ENCODE results near the gene SPTBN4.

The SPTBN4 gene

DNA sequence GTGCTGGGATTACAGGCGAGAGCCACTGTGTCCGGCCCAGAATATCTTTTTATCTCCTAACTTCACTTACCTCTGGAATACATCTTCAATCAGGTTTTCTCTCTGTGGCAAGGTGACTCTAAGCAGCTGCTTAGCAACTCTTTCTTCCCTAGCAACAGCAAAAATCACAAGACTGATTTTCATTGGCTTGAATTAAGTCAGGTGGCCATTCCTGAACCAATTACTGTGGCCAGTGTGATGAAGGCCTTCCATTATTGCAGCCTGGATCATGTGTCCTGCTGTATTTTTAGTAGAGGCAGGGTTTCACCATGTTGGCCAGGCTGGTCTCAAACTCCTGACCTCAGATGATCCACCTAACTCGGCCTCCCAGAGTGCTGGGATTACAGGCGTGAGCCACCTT lies 125.4 kb downstream of the SPTBN4 start:
- Histone ChIP-seq H3K9me3 (ENCODE audit: control insufficient read depth, insufficient read depth, low read depth, low read length) (no peaks in the 10 kb centered on the region), H3K36me3 (ENCODE audit: control insufficient read depth in 2 of 2, insufficient read depth in 1 of 2, low read length in 2 of 2) (peaks cover 15 to 17% of the 10 kb centered on the region in 2 experiments), H3K27ac (ENCODE audit: extremely low read depth, low read depth, low read length) (no peak overlapping the region), H3K4me3 (ENCODE audit: low read depth, low read length) (no peak overlapping the region), H3K4me1 (ENCODE audit: control insufficient read depth, insufficient read depth, low read length) (peaks cover 14% of the 10 kb centered on the region)
- CTCF ChIA-PET: interaction anchor here (0.6 to 20.7 kb wide), 5 partner anchors 10 to 43 kb away, joined by 3 to 470 read pairs (median 12); partner anchors contain the start of gene LTBP4
- POLR2A ChIA-PET: interaction anchor here (0.8 to 1.0 kb wide), 2 partner anchors 11 to 21 kb away, joined by 4 to 7 read pairs; no protein-coding TSS in a partner anchor
- no peak for TF ChIP-seq PRDM1 (tag by site-specific recombination; IDR thresholded peaks at IDR 0.05)
- no peak for TF ChIP-seq ZNF146 (tag by site-specific recombination; IDR thresholded peaks at IDR 0.05)
- TF ChIP-seq, protein P1, sequence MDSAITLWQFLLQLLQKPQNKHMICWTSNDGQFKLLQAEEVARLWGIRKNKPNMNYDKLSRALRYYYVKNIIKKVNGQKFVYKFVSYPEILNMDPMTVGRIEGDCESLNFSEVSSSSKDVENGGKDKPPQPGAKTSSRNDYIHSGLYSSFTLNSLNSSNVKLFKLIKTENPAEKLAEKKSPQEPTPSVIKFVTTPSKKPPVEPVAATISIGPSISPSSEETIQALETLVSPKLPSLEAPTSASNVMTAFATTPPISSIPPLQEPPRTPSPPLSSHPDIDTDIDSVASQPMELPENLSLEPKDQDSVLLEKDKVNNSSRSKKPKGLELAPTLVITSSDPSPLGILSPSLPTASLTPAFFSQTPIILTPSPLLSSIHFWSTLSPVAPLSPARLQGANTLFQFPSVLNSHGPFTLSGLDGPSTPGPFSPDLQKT (IDR thresholded peaks at IDR 0.05; ENCODE audit: borderline replicate concordance, low read depth, low read length): no peak
- TF ChIP-seq ZNF10 (tag by site-specific recombination; IDR thresholded peaks at IDR 0.05): no peak
- no peak for TF ChIP-seq MEIS1 (CRISPR knock-in tag; IDR thresholded peaks at IDR 0.05; ENCODE audit: borderline replicate concordance)
- TF ChIP-seq, protein P2, sequence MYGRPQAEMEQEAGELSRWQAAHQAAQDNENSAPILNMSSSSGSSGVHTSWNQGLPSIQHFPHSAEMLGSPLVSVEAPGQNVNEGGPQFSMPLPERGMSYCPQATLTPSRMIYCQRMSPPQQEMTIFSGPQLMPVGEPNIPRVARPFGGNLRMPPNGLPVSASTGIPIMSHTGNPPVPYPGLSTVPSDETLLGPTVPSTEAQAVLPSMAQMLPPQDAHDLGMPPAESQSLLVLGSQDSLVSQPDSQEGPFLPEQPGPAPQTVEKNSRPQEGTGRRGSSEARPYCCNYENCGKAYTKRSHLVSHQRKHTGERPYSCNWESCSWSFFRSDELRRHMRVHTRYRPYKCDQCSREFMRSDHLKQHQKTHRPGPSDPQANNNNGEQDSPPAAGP (tag by site-specific recombination; IDR thresholded peaks at IDR 0.05): no peak

DNA sequence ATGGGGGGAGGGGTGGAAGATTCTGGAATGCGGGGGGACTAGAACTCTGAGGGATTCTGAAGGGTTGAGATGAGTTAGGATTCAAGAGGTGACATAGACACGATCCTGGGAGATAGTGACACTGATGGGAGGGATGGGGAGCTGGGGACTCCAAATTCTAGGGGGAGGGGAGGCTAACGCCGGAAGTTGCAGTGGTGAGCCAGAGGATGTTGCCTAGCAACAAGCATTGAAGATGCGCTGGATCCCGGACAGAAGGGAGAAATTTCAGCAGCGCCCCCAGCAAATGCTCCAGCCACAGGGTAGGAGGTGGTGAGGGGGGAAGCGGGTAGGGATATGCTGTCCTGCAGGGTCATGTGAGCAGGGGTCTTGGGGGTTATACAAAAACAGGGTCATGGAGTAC lies 127.5 kb downstream of the SPTBN4 start:
- no peak overlapping the region for H3K4me3 ChIP-seq (ENCODE audit: low read depth, low read length)
- H3K36me3 ChIP-seq (ENCODE audit: control insufficient read depth in 2 of 2, insufficient read depth in 1 of 2, low read length in 2 of 2): peaks cover 3 to 10% of the 10 kb centered on the region in 2 experiments
- H3K9me3 ChIP-seq (ENCODE audit: control insufficient read depth, insufficient read depth, low read depth, low read length): no peaks in the 10 kb centered on the region
- TF ChIP-seq ZNF184 (tag by site-specific recombination; IDR thresholded peaks at IDR 0.05) (no peak), ZNF341 (tag by site-specific recombination; IDR thresholded peaks at IDR 0.05; ENCODE audit: low read depth) (0 out of 2 replicates have a peak, but pooled peaks have one; percentile 55)
- TF ChIP-seq, protein P3, sequence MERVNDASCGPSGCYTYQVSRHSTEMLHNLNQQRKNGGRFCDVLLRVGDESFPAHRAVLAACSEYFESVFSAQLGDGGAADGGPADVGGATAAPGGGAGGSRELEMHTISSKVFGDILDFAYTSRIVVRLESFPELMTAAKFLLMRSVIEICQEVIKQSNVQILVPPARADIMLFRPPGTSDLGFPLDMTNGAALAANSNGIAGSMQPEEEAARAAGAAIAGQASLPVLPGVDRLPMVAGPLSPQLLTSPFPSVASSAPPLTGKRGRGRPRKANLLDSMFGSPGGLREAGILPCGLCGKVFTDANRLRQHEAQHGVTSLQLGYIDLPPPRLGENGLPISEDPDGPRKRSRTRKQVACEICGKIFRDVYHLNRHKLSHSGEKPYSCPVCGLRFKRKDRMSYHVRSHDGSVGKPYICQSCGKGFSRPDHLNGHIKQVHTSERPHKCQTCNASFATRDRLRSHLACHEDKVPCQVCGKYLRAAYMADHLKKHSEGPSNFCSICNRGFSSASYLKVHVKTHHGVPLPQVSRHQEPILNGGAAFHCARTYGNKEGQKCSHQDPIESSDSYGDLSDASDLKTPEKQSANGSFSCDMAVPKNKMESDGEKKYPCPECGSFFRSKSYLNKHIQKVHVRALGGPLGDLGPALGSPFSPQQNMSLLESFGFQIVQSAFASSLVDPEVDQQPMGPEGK (tag by site-specific recombination; IDR thresholded peaks at IDR 0.05): peak; percentile 15; the same call in 1 of the 2 replicates
- TF ChIP-seq, protein P4, sequence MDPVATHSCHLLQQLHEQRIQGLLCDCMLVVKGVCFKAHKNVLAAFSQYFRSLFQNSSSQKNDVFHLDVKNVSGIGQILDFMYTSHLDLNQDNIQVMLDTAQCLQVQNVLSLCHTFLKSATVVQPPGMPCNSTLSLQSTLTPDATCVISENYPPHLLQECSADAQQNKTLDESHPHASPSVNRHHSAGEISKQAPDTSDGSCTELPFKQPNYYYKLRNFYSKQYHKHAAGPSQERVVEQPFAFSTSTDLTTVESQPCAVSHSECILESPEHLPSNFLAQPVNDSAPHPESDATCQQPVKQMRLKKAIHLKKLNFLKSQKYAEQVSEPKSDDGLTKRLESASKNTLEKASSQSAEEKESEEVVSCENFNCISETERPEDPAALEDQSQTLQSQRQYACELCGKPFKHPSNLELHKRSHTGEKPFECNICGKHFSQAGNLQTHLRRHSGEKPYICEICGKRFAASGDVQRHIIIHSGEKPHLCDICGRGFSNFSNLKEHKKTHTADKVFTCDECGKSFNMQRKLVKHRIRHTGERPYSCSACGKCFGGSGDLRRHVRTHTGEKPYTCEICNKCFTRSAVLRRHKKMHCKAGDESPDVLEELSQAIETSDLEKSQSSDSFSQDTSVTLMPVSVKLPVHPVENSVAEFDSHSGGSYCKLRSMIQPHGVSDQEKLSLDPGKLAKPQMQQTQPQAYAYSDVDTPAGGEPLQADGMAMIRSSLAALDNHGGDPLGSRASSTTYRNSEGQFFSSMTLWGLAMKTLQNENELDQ (tag by site-specific recombination; IDR thresholded peaks at IDR 0.05; ENCODE audit: low read depth): no peak
- ChIA-PET POLR2A (interaction anchor here (0.7 to 2.5 kb wide), 5 partner anchors 10 to 151 kb away, joined by 3 to 9 read pairs (median 5); no protein-coding TSS in a partner anchor), CTCF (interaction anchor here (1.0 to 20.7 kb wide), 10 partner anchors 8 to 455 kb away, joined by 4 to 470 read pairs (median 8); partner anchors contain the start of gene LTBP4)
- H3K27ac ChIP-seq (ENCODE audit: extremely low read depth, low read depth, low read length): no peak overlapping the region; the same call in 1 of the 2 replicates
- peaks cover 26% of the 10 kb centered on the region for H3K4me1 ChIP-seq (ENCODE audit: control insufficient read depth, insufficient read depth, low read length)

DNA sequence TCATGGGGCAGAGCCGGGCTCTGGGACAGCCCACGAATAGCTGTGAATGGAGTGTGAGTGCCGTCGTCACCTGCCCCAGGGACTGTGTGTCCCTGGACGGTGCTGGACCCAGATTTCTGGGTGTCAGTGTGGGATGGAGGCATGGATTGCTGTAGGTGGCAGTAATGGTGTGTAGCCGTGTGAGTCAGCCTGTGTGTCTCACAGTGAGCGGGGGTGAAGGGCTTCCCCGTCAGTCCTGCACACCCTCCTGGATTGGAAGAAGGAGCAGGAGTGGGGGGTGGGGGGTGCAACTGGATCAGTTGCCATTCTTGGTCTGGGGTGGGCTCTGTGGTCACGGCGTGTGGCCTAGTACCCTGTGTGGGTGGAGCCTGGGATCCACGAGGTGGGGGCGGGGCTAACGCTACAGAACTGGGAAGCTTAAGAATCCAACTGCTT lies 127.9 kb downstream of the SPTBN4 start:
- Histone ChIP-seq H3K4me1 (ENCODE audit: control insufficient read depth, insufficient read depth, low read length) (peaks cover 28% of the 10 kb centered on the region), H3K36me3 (ENCODE audit: control insufficient read depth in 2 of 2, insufficient read depth in 1 of 2, low read length in 2 of 2) (peaks cover 3 to 10% of the 10 kb centered on the region in 2 experiments), H3K9me3 (ENCODE audit: control insufficient read depth, insufficient read depth, low read depth, low read length) (no peaks in the 10 kb centered on the region), H3K4me3 (ENCODE audit: low read depth, low read length) (no peak overlapping the region), H3K27ac (ENCODE audit: extremely low read depth, low read depth, low read length) (no peak overlapping the region; the same call in 1 of the 2 replicates)
- ChIA-PET CTCF (interaction anchor here (0.5 to 20.7 kb wide), 14 partner anchors 8 to 455 kb away, joined by 3 to 470 read pairs (median 6); partner anchors contain the start of gene LTBP4), POLR2A (interaction anchor here (0.8 to 2.5 kb wide), 8 partner anchors 9 to 174 kb away, joined by 3 to 9 read pairs (median 4); no protein-coding TSS in a partner anchor)
- TF ChIP-seq ZSCAN16 (tag by site-specific recombination; IDR thresholded peaks at IDR 0.05) (no peak), ZFHX2 (tag by site-specific recombination; conservative IDR thresholded peaks at IDR 0.05) (peak; percentile 97), ZNF266 (tag by site-specific recombination; IDR thresholded peaks at IDR 0.05; ENCODE audit: low read depth) (no peak), ZNF223 (tag by site-specific recombination; IDR thresholded peaks at IDR 0.05) (no peak), ZEB2 (tag by site-specific recombination; IDR thresholded peaks at IDR 0.05) (no peak), ZNF514 (tag by site-specific recombination; IDR thresholded peaks at IDR 0.05) (no peak), ZBTB21 (tag by site-specific recombination; IDR thresholded peaks at IDR 0.05) (no peak), MZF1 (tag by site-specific recombination; IDR thresholded peaks at IDR 0.05; ENCODE audit: borderline replicate concordance) (no peak), ZNF621 (tag by site-specific recombination; IDR thresholded peaks at IDR 0.05) (no peak), MEIS1 (CRISPR knock-in tag; IDR thresholded peaks at IDR 0.05; ENCODE audit: borderline replicate concordance) (no peak), ZBTB48 (tag by site-specific recombination; IDR thresholded peaks at IDR 0.05) (no peak; the same call in 1 of the 2 replicates), ZNF585B (tag by site-specific recombination; IDR thresholded peaks at IDR 0.05) (no peak), ZNF658 (tag by site-specific recombination; IDR thresholded peaks at IDR 0.05) (no peak), ZNF701 (tag by site-specific recombination; IDR thresholded peaks at IDR 0.05) (no peak)
- TF ChIP-seq, protein P5, sequence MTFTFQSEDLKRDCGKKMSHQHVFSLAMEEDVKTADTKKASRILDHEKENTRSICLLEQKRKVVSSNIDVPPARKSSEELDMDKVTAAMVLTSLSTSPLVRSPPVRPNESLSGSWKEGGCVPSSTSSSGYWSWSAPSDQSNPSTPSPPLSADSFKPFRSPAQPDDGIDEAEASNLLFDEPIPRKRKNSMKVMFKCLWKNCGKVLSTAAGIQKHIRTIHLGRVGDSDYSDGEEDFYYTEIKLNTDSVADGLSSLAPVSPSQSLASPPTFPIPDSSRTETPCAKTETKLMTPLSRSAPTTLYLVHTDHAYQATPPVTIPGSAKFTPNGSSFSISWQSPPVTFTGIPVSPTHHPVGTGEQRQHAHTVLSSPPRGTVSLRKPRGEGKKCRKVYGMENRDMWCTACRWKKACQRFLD (tag by site-specific recombination; IDR thresholded peaks at IDR 0.05): no peak

Measured in HEK293 (cell line).